Peyer's patch (tissue), 4 donors: ENCODE measurements around the gene HCRT.

Experiments used
- POLR2A ChIP-seq, 2 donors: fragments of 450-650 bp; IDR thresholded peaks; one replicate each; pipeline ENCODE4 v1.5.1; 2017; ENCODE audit warnings: antibody characterized with exemption in 2 of 2, mild to moderate bottlenecking in 2 of 2, moderate library complexity in 2 of 2
- TF ChIP-seq, protein P1 (sequence below), 6 experiments: fragments of 450-650 bp in 4 of 6; fragments of 200-600 bp in 2 of 6; sonication (generic) in 1 of 6; IDR thresholded peaks; one replicate each; pipeline ENCODE4 v1.5.1; 2017 to 2019; ENCODE audit warnings: antibody characterized with exemption in 6 of 6, mild to moderate bottlenecking in 3 of 6, moderate library complexity in 1 of 6

DNA sequence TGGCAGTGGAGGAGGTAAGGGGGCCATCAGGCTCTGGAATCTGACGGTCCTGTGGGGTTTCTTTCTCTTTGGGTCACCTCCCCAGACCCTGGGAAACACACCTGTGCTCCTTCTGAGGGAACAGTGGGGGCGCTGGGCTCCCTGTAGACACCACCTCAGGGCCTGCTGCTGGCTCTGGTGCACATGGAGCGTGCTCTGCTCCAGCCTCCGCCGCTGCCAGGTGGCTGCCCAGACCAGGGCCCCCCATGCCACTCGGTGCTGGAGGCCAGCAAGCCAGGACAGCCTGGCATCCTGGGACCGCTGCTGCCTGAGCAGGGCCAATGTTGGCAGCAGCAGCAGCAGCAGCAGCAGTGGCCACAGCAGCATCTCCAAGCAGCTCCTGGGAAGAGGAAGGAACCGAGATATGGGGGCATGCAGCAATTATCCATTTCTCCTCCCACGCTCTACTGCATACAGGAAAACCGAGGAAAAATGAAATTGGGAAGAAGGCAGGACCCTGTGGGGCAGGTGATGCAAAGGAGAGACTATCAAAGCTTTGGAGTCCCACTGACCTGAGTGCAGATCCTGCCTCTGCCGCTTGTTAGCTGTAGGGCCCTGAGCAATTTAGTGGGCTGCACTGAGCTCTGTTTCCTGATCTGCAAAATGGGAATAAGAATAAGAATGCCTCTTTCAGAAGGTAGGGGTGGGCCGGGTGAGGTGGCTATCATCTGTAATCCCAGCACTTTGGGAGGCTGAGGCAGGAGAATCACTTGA lies 8.1 kb upstream of the HCRT start:
- TF ChIP-seq, protein P1, sequence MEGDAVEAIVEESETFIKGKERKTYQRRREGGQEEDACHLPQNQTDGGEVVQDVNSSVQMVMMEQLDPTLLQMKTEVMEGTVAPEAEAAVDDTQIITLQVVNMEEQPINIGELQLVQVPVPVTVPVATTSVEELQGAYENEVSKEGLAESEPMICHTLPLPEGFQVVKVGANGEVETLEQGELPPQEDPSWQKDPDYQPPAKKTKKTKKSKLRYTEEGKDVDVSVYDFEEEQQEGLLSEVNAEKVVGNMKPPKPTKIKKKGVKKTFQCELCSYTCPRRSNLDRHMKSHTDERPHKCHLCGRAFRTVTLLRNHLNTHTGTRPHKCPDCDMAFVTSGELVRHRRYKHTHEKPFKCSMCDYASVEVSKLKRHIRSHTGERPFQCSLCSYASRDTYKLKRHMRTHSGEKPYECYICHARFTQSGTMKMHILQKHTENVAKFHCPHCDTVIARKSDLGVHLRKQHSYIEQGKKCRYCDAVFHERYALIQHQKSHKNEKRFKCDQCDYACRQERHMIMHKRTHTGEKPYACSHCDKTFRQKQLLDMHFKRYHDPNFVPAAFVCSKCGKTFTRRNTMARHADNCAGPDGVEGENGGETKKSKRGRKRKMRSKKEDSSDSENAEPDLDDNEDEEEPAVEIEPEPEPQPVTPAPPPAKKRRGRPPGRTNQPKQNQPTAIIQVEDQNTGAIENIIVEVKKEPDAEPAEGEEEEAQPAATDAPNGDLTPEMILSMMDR (IDR thresholded peaks at IDR 0.05): no peak
- TF ChIP-seq POLR2A (IDR thresholded peaks at IDR 0.05): no peak
